ENCODE measurements around the gene SSR2.

DNA sequence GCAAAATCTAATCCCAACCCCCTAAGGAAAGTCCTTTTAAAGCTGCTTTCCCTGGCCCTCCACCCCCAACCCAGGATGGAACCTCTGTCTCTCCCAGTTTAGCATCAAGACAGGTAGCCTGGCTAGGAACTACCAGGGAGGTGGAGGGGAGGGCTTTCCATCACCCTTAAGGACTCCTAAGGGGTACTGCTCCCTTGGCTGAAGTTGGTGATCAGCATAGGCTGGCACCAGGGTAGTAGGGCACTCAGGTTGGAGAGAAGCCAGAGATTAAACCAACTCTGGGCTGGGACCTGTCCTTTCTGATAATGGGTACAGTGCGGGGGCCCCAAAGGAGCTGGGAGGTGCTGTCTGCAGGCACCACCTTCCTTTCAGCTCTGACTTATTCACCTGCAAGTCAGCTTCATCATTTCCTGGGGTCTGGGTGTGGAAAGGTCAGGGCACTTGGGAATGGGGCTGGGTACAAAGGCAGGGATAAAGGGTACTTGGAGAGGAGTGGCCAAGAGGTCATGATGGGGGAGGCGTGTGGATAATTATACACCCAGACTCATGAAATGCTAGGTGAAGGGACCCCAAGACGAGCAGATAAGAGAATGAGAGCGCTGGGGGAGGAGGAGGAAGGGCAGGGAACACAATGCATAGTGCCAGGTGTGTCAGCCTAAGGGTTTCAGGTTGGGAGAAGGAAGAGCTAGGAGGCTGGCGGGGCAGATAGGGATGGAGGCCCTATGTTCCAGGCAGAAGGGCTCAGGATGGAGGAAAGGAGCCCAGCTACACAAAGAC, 43.6 kb downstream of the SSR2 start:
- TF ChIP-seq CTCF (conservative IDR thresholded peaks at IDR 0.05; ENCODE audit: low read length) (no peak), EZH2phosphoT487 (IDR thresholded peaks at IDR 0.05; ENCODE audit: borderline replicate concordance, low read depth, low read length) (no peak)

All from OCI-LY7 (cell line).